Activated CD4-positive, alpha-beta T cell treated with anti-CD3 and anti-CD28 coated beads for 4 hours (primary cell): ENCODE data around the gene PDZRN4.

Experiments
- DNase-seq, 2 donors: peaks; one replicate each; pipeline ENCODE4 v3.0.0-alpha.2; 2020

Gene PDZRN4

DNA sequence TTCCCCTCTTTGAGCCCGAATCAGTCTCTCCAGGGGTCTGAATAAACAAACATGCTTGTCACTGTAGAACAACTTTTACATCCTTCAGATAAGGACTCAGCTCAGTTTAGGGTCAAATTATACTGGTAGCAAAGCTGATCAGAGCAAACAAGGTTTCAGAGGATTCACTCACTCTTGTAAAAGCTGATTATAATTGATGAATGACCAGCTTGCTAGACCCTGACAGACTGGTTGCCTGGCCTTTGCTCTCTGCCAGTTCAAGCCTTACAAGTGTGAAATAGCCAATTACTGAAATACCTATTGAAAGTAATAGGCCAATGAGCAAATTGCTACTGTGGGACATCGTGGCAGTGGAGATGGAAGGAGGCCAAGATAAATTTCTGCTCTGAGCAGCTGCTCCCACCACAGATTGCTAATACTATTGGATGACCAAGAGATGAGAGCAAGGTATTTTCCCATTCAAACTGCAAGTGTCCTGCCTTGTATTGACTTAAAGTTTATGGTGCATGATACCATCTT is 177.6 kb downstream of the PDZRN4 start:
- no peak for DNase-seq

- no peak for DNase-seq
Observed at GRCh38 chr12:41367726-41368405, 179.7 kb downstream of the PDZRN4 start.

- DNase-seq, result no peak
Observed at GRCh38 chr12:41380878-41381277, 192.8 kb downstream of the PDZRN4 start.

DNA sequence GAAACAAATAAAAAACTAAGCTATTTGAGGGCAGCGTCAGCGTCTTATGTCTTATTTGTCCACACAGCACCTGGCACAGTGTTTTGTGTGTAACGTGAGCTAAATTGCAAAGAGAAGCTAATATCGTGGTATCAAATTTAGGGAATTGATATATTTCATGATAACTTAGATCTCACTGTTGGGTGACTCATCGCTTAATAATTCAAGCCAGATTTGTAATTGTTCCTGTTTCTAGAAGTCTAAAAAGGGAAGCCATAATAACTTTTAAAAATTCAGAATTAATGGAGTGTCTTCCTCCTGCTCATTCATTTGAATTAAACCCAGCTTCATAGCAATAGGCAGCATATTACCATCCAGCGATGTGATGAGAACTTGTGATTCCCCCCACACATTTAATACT is 214.7 kb downstream of the PDZRN4 start:
- no peak for DNase-seq

GRCh38 chr12:41407232-41407799 is 219.2 kb downstream of the PDZRN4 start:
- no peak for DNase-seq

- DNase-seq, result no peak
Observed at GRCh38 chr12:41409628-41410027, 221.5 kb downstream of the PDZRN4 start.

GRCh38 chr12:41418586-41418985 is 230.5 kb downstream of the PDZRN4 start:
- DNase-seq, result no peak

DNA sequence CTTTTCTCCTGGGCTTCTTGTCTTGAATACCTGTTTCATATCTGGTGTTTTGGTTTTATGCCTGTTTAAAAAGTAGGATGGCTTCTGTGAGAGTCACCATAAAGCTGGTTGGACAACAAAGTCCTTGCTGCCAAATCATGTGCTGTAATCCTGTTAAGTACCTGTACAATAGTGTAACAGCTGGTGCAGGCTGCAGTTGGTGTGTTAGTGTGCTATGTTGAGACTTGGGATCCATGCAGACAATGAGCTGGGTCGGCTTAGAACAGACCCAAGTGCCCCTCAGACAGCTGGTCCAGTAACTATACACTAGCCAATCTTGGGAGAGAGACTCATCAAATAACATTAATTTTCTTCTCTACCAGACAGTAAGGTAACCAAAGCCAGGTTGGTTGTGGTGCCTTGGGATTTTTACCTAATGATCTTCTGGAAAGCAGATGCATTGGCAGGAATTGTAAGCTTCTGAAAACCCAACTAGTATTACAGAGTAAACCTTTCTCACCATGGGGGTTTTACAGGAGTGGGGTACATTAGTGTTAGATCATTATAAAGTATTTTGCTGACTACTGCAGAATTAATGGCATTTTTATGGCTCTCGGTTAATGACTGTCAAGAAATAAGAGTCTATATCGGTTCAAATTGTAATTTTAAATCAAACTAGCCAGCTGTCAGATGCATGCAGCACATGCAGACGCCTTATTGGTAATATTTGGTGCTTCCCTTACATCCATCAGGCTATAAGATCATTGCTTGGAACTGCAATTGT is 231.2 kb downstream of the PDZRN4 start:
- no peak for DNase-seq

- no peak for DNase-seq
Observed at GRCh38 chr12:41424651-41425050, 236.5 kb downstream of the PDZRN4 start.

GRCh38 chr12:41433460-41433859 is 245.3 kb downstream of the PDZRN4 start:
- DNase-seq, result no peak

GRCh38 chr12:41436076-41436475 is 248.0 kb downstream of the PDZRN4 start:
- DNase-seq, result no peak

GRCh38 chr12:41437563-41437962 is 249.4 kb downstream of the PDZRN4 start:
- no peak for DNase-seq

DNA sequence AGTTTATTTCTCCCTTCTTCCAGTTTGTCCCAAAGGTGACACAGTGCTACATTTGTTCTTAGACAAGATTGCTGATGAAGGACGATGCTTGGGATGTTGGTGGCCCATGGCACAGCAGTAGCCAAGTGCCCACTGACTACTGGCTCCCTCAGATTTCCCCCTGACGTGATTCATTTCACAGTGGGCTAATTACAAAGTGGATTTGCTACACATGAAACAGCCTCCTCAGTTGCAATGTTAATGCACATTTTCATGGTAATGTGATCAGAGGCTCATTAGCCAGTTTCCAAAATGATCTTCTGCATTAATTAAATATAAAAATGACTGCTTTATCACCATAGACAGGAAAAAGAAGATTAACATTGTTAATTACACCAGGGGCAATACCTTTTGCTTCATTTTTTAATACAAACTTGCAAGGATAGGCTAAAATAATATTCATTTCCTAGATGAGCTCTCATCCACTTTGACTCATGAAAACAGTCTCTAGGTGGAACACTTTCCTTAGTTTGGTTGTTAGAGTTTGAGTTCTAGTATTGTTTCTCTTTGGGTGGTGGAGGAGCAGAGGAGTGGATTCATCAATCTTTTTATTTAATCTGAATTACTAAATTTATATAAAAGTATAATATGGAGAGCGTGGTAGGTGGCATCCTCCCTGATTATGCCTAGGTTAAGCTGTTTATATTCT is 250.9 kb downstream of the PDZRN4 start:
- no peak for DNase-seq

- DNase-seq, result no peak
Observed at GRCh38 chr12:41439801-41440200, 251.7 kb downstream of the PDZRN4 start.

- DNase-seq, result no peak
Observed at GRCh38 chr12:41441180-41441579, 253.1 kb downstream of the PDZRN4 start.

DNA sequence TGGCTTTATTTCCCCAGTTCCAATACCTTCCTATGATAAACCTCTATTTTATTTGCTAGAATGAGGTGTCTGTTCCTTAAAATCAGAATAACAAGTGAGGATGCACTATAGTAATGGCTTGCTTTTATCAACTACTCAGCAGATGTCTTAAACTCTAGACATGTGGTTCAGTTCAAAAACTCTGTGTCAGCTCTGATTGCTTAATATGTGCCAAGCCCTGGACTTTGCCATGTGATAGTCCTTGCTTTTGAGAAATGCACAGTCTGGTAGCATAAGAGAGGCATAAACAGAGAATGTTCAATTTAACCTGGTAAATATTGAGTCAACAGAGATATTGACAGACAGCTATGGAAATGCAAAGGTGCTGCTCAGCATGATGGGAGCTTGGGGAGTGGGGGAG is 254.8 kb downstream of the PDZRN4 start:
- DNase-seq, result no peak

GRCh38 chr12:41443690-41444089 is 255.6 kb downstream of the PDZRN4 start:
- no peak for DNase-seq

GRCh38 chr12:41452838-41453407 is 264.8 kb downstream of the PDZRN4 start:
- no peak for DNase-seq

- DNase-seq, result no peak
Observed at GRCh38 chr12:41453409-41453808, 265.3 kb downstream of the PDZRN4 start.

DNA sequence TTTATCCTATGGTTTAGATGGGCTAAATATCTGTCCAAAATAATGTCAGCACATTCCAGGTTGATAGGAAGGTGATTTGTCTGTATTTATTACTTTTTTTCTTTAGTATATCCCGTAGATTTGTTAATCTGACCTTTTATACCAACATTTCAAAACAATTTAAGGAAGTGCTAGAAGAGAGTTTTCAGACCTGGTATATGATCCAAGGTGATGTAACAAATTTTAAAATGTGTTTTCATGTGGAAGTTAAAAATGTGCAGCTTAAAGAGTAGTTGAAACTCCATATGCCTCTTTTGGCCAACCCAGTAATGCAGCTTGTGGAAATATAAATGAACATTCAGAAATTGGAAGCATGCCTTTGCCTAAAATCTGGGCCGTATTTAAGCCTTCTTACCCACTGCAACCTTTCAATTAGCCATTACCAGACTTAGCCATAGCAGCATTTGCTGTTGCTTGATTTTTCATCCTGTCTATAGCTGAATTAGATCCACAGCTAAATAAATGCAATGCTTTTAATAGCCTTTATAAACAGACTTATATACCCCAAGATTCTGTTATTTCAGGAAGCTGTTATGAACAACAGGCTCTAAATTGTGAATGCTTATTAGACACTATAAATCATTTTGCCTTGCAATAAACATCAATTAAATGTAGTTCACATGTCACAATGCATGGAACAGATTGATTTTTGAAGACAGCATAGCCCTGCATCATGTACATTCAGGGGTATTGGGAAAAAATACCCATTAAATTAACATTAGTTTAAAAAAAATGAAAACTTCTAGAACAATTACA is 271.2 kb downstream of the PDZRN4 start:
- no peak for DNase-seq

GRCh38 chr12:41459906-41460214 is 271.7 kb downstream of the PDZRN4 start:
- no peak for DNase-seq

- DNase-seq, result no peak
Observed at GRCh38 chr12:41460906-41461305, 272.8 kb downstream of the PDZRN4 start.
